Keratinocyte (primary cell): ENCODE data around the gene GANAB. TPM values are rescaled to one million over a fixed set of nuclear protein-coding genes. Genes with fewer than 3 reads are reported as not detected.

ENCODE experiments used
- DNase-seq: peaks from one replicate; pipeline ENCODE4 v3.0.0-alpha.2; 2011; ENCODE audit warnings: low read depth, missing footprints, low spot score
- FAIRE-seq: peaks from 2 replicates; lab custom pipeline; 2011; peaks lifted over from hg19 to GRCh38; lab: Jason Lieb, UNC
- H2AFZ ChIP-seq: 2 replicates; pipeline ENCODE4 v1.6.0; 2012; ENCODE audit warnings: low read length, control low read depth, inconsistent platforms; ENCODE audit not compliant: control insufficient read depth
- H3K27ac ChIP-seq: 2 replicates; pipeline ENCODE4 v1.5.1; 2011; ENCODE audit warnings: low read length; ENCODE audit not compliant: control insufficient read depth, insufficient read depth
- H3K27me3 ChIP-seq: 3 replicates; pipeline ENCODE4 v1.6.0; 2011; ENCODE audit warnings: low read length; ENCODE audit not compliant: control insufficient read depth, insufficient read depth; ENCODE audit errors: extremely low read depth
- H3K36me3 ChIP-seq, 2 experiments: 2 replicates in 1 of 2; 3 replicates in 1 of 2; pipeline ENCODE4 v1.5.1; 2011; ENCODE audit warnings: low read length in 2 of 2, mild to moderate bottlenecking in 1 of 2; ENCODE audit not compliant: control insufficient read depth in 2 of 2, insufficient read depth in 2 of 2; ENCODE audit errors: extremely low read depth in 1 of 2
- H3K4me1 ChIP-seq: 3 replicates; pipeline ENCODE4 v1.5.1; 2011; ENCODE audit warnings: low read length; ENCODE audit not compliant: control insufficient read depth, insufficient read depth; ENCODE audit errors: extremely low read depth
- H3K4me2 ChIP-seq: 3 replicates; pipeline ENCODE4 v1.6.0; 2011; ENCODE audit warnings: low read depth, low read length; ENCODE audit not compliant: control insufficient read depth, insufficient read depth; ENCODE audit errors: extremely low read depth
- H3K4me3 ChIP-seq, 3 experiments: fragments of 200-600 bp in 1 of 3; sonication (generic) in 1 of 3; 2 replicates in 2 of 3; 3 replicates in 1 of 3; pipeline ENCODE4 v1.5.1; 2011 to 2016; ENCODE audit warnings: low read length in 3 of 3, mild to moderate bottlenecking in 3 of 3, control low read depth in 2 of 3, inconsistent platforms in 1 of 3, low read depth in 1 of 3, mixed read lengths in 1 of 3, mixed run types in 1 of 3, moderate library complexity in 1 of 3; ENCODE audit not compliant: control insufficient read depth in 2 of 3, insufficient read depth in 2 of 3; ENCODE audit errors: extremely low read depth in 1 of 3
- H3K79me2 ChIP-seq: 2 replicates; pipeline ENCODE4 v1.6.0; 2012; ENCODE audit warnings: low read length; ENCODE audit not compliant: control insufficient read depth, insufficient read depth
- H3K9ac ChIP-seq: 3 replicates; pipeline ENCODE4 v1.6.0; 2011; ENCODE audit warnings: low read length; ENCODE audit not compliant: control insufficient read depth, insufficient read depth; ENCODE audit errors: extremely low read depth
- H3K9me1 ChIP-seq: 3 replicates; pipeline ENCODE4 v1.6.0; 2011; ENCODE audit warnings: low read length; ENCODE audit not compliant: control insufficient read depth, insufficient read depth; ENCODE audit errors: extremely low read depth
- H3K9me3 ChIP-seq: 2 replicates; pipeline ENCODE4 v1.5.1; 2012; ENCODE audit warnings: low read depth, low read length; ENCODE audit not compliant: control insufficient read depth
- H4K20me1 ChIP-seq: 3 replicates; pipeline ENCODE4 v1.6.0; 2011; ENCODE audit warnings: low read length; ENCODE audit not compliant: control insufficient read depth, insufficient read depth; ENCODE audit errors: extremely low read depth
- CTCF ChIP-seq, 3 experiments: IDR thresholded peaks in 1 of 3; conservative IDR thresholded peaks in 1 of 3; optimal IDR thresholded peaks in 1 of 3; 2 replicates in 2 of 3; 3 replicates in 1 of 3; pipeline versions ENCODE3 to v1.5.1; 2011; ENCODE audit warnings: low read length in 3 of 3, mild to moderate bottlenecking in 3 of 3, moderate library complexity in 2 of 3, control low read depth in 1 of 3, inconsistent platforms in 1 of 3; ENCODE audit not compliant: insufficient read depth in 2 of 3; ENCODE audit errors: extremely low read depth in 1 of 3
- EZH2 ChIP-seq: IDR thresholded peaks from one replicate; pipeline ENCODE4 v1.6.1; 2012; ENCODE audit warnings: inconsistent platforms, mild to moderate bottlenecking, low read length, moderate library complexity
- dilution Hi-C: fragments of 300-500 bp; cut with MboI; formaldehyde crosslinking; loops from one replicate; pipeline ENCODE4 v1.7.0; 2020; ENCODE audit warnings: low sequenced_read_pairs; ENCODE audit not compliant: extremely low pct_ligation_motif_present
- polyA plus RNA-seq, 5 experiments: library from polyadenylated mRNA; depleted of rRNA in 3 of 5; stranded (reverse) in 3 of 5; stranded (forward) in 1 of 5; unstranded in 1 of 5; fragments of >200 nt; gene quantifications; 1 replicate in 1 of 5; 2 replicates in 3 of 5; 3 replicates in 1 of 5; pipeline versions ENCODE4 v1.2.1 to v1.2.3, GENCODE V29; 2011 to 2012; ENCODE audit warnings: missing spikeins in 2 of 5, low read depth in 1 of 5, low replicate concordance in 1 of 5

GANAB gene
- polyA plus RNA-seq, 1 donor (not counting 4 experiments of a cell fraction or from before 2014, with no cell fraction given), result 153 TPM

DNA sequence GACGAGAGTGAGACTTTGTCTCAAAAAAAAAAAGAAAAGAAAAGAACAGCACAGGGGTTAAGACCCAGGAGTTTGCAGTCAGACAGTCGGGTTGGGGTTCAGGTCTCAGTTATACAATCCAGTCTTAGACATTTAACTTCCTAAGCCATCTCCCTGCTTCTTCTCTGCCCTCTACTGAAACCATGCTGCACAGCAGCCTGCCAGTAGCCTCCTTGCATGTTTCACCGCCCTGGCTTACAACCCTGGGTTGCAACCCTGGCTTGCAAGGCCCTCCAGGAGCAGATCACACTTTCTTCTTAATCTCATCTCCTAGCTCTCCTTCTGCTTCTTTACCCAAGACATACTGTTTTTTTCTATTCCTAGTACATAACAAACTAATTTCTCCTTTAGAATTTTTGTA lies 18.7 kb downstream of the GANAB start:
- Histone ChIP-seq H2AFZ (no peak overlapping the region), H3K27ac (no peak overlapping the region), H3K27me3 (no peaks in the 10 kb centered on the region), H3K9me1 (no peaks in the 10 kb centered on the region), H3K79me2 (peaks cover 1% of the 10 kb centered on the region), H3K36me3 (peaks cover 48 to 69% of the 10 kb centered on the region in 2 experiments), H3K9me3 (no peaks in the 10 kb centered on the region), H3K4me1 (no peaks in the 10 kb centered on the region), H3K4me2 (no peak overlapping the region), H3K9ac (no peak overlapping the region), H3K4me3 (no peak overlapping the region), H4K20me1 (peaks cover 3% of the 10 kb centered on the region)
- TF ChIP-seq CTCF (optimal IDR thresholded peaks at IDR 0.05 in 1 of 3, IDR thresholded peaks at IDR 0.05 in 1 of 3, conservative IDR thresholded peaks at IDR 0.05 in 1 of 3; ENCODE audit: extremely low read depth in 1 of 3, insufficient read depth in 2 of 3, low read length in 3 of 3), result peak in 2 of 3 experiments; percentile 25 to 40
- TF ChIP-seq EZH2, result no peak
- FAIRE-seq (no peak), DNase-seq (no peak)
- dilution Hi-C loops, result no loop called here

- Histone ChIP-seq H3K4me2 (peak overlapping the region; percentile 50), H3K4me3 (no peak overlapping the region), H2AFZ (peak overlapping the region; percentile 36), H3K9me3 (no peaks in the 10 kb centered on the region), H3K27me3 (no peaks in the 10 kb centered on the region), H3K79me2 (no peaks in the 10 kb centered on the region), H3K4me1 (peaks cover 25% of the 10 kb centered on the region), H3K36me3 (peaks cover 16 to 25% of the 10 kb centered on the region in 2 experiments), H4K20me1 (no peaks in the 10 kb centered on the region), H3K9me1 (no peaks in the 10 kb centered on the region), H3K9ac (peak overlapping the region; percentile 85), H3K27ac (peak overlapping the region; percentile 95)
- no peak for DNase-seq
- dilution Hi-C loops, result no loop called here
- no peak for FAIRE-seq
- no peak for TF ChIP-seq EZH2
- TF ChIP-seq CTCF (optimal IDR thresholded peaks at IDR 0.05 in 1 of 3, IDR thresholded peaks at IDR 0.05 in 1 of 3, conservative IDR thresholded peaks at IDR 0.05 in 1 of 3; ENCODE audit: extremely low read depth in 1 of 3, insufficient read depth in 2 of 3, low read length in 3 of 3), result no peak
These were observed 23.8 kb downstream of the GANAB start for GRCh38 chr11:62622476-62623089.
